Upper lobe of right lung (tissue), 1 donor: ENCODE data around the gene FKBP1A. TPM values are rescaled to one million over a fixed set of nuclear protein-coding genes. Genes with fewer than 3 reads are reported as not detected.
A peak's percentile ranks its signal among the peaks of the same experiment; 100 is the strongest.

ENCODE experiments used
- ATAC-seq: fragments of 200-7000 bp; cut with Tn5 transposase; one replicate; pipeline ENCODE4 v1.9.1; 2020; ENCODE audit warnings: mild to moderate bottlenecking, moderate library complexity
- DNase-seq: peaks from one replicate; pipeline ENCODE4 v3.0.0-alpha.2; 2020
- H3K27ac ChIP-seq: fragments of 200-600 bp; one replicate; pipeline ENCODE4 v1.8.0; 2022
- H3K27me3 ChIP-seq: fragments of 200-600 bp; one replicate; pipeline ENCODE4 v1.8.0; 2022; ENCODE audit warnings: mild to moderate bottlenecking
- H3K36me3 ChIP-seq: fragments of 200-600 bp; one replicate; pipeline ENCODE4 v1.8.0; 2022
- H3K4me1 ChIP-seq: fragments of 200-600 bp; one replicate; pipeline ENCODE4 v1.8.0; 2022
- H3K4me3 ChIP-seq: fragments of 200-600 bp; one replicate; pipeline ENCODE4 v1.8.0; 2022; ENCODE audit warnings: mild to moderate bottlenecking
- H3K9me3 ChIP-seq: fragments of 200-600 bp; one replicate; pipeline ENCODE4 v1.8.0; 2022
- CTCF ChIP-seq: fragments of 200-600 bp; IDR thresholded peaks from one replicate; pipeline ENCODE4 v1.8.0; 2022; ENCODE audit warnings: antibody characterized with exemption
- intact Hi-C: fragments of 100-400 bp; cut with DNase I; formaldehyde crosslinking; loops from one replicate; pipeline ENCODE4 v1.11.0; 2022
- total RNA-seq: library from RNA; stranded (reverse); fragmentation: NEBNext Ultra II Directional; extraction: Animal tissue kit (Norgen Biotek cat#: 25700); gene quantifications from one replicate; pipeline ENCODE4 v1.2.1, GENCODE V29; 2021
- donor health status: DM: no; HTN: yes; CAD: no; lungs with severe emphysema.

Gene FKBP1A
- total RNA-seq, 1 donor from 2014 or later, result 266 TPM

- H3K27ac ChIP-seq, result no peak overlapping the region
These were observed 1.8 kb upstream of the FKBP1A start for GRCh38 chr20:1394686-1395085.

GRCh38 chr20:1393507-1393882 is 641 bp upstream of the FKBP1A start:
- no peak for DNase-seq
- Histone ChIP-seq H3K9me3 (no peaks in the 10 kb centered on the region), H3K27ac (peak overlapping the region; percentile 88), H3K4me1 (peaks cover 41% of the 10 kb centered on the region), H3K27me3 (no peaks in the 10 kb centered on the region), H3K4me3 (peak overlapping the region; percentile 85), H3K36me3 (no peaks in the 10 kb centered on the region)
- no peak for ATAC-seq
- intact Hi-C loops, result loop anchor here (10.0 kb wide), 1 partner anchor 59 kb away; no protein-coding TSS in a partner anchor
- TF ChIP-seq CTCF, result no peak

More at GRCh38 chr20:1394686-1395085, 1.8 kb upstream of the FKBP1A start:
- no peaks in the 10 kb centered on the region for H3K36me3 ChIP-seq
- DNase-seq, result no peak
- ATAC-seq, result no peak
- no peak for TF ChIP-seq CTCF
- no peaks in the 10 kb centered on the region for H3K9me3 ChIP-seq
- intact Hi-C loops, result loop anchor here (10.0 kb wide), 1 partner anchor 60 kb away; no protein-coding TSS in a partner anchor
- no peaks in the 10 kb centered on the region for H3K27me3 ChIP-seq
- peaks cover 29% of the 10 kb centered on the region for H3K4me1 ChIP-seq
- no peak overlapping the region for H3K4me3 ChIP-seq

GRCh38 chr20:1392443-1392692 is 486 bp downstream of the FKBP1A start:
- Histone ChIP-seq H3K4me3 (peak overlapping the region; percentile 85), H3K9me3 (no peaks in the 10 kb centered on the region), H3K36me3 (no peaks in the 10 kb centered on the region), H3K4me1 (peaks cover 52% of the 10 kb centered on the region), H3K27ac (peak overlapping the region; percentile 88), H3K27me3 (no peaks in the 10 kb centered on the region)
- TF ChIP-seq CTCF, result no peak
- intact Hi-C loops, result loop anchor here (10.0 kb wide), 1 partner anchor 58 kb away; no protein-coding TSS in a partner anchor
- no peak for DNase-seq
- ATAC-seq, result peak; percentile 35

- Histone ChIP-seq H3K36me3 (no peaks in the 10 kb centered on the region), H3K27ac (peak overlapping the region; percentile 88), H3K4me1 (peaks cover 52% of the 10 kb centered on the region), H3K27me3 (no peaks in the 10 kb centered on the region), H3K9me3 (no peaks in the 10 kb centered on the region), H3K4me3 (peak overlapping the region; percentile 85)
- DNase-seq, result no peak
- intact Hi-C loops, result loop anchor here (10.0 kb wide), 1 partner anchor 57 kb away; no protein-coding TSS in a partner anchor
- peak; percentile 36 for ATAC-seq
- TF ChIP-seq CTCF, result no peak
These were observed 1.0 kb downstream of the FKBP1A start for GRCh38 chr20:1391640-1392442.

- no peak for TF ChIP-seq CTCF
These were observed 2.1 kb downstream of the FKBP1A start for GRCh38 chr20:1390581-1391403.

More at GRCh38 chr20:1390581-1391403, 2.1 kb downstream of the FKBP1A start:
- DNase-seq (no peak), ATAC-seq (no peak)
- H3K4me3 ChIP-seq, result peak overlapping the region; percentile 85
- H3K27me3 ChIP-seq, result no peaks in the 10 kb centered on the region
- H3K36me3 ChIP-seq, result peaks cover 6% of the 10 kb centered on the region
- peaks cover 52% of the 10 kb centered on the region for H3K4me1 ChIP-seq
- H3K27ac ChIP-seq, result peak overlapping the region; percentile 88
- H3K9me3 ChIP-seq, result no peaks in the 10 kb centered on the region
- intact Hi-C loops, result loop anchor here (10.0 kb wide), 1 partner anchor 56 kb away; no protein-coding TSS in a partner anchor
